Right lobe of liver (tissue), 6 donors: ENCODE data around the gene UGT1A8. TPM values are rescaled to one million over a fixed set of nuclear protein-coding genes. Genes with fewer than 3 reads are reported as not detected.
"Not testable (repeated sequence)": the region's sequence is repeated elsewhere in the genome, so short reads cannot be mapped to it uniquely, and the experiment has no call there.

Experiments
- ATAC-seq, 4 donors: fragments of 200-7000 bp; cut with Tn5 transposase; one replicate each; pipeline ENCODE4 v1.9.1; 2020; ENCODE audit warnings: mild to moderate bottlenecking in 4 of 4, moderate library complexity in 4 of 4
- DNase-seq, 3 donors: peaks; one replicate each; pipeline ENCODE4 v3.0.0-alpha.2; 2020
- H3K27ac ChIP-seq, 3 donors: fragments of 200-600 bp; one replicate each; pipeline ENCODE4 v1.8.0; 2022
- H3K27me3 ChIP-seq, 2 donors: fragments of 200-600 bp; one replicate each; pipeline ENCODE4 v1.8.0; 2022
- H3K36me3 ChIP-seq, 4 donors: fragments of 200-600 bp; sonication (generic) in 1 of 4; one replicate each; pipeline versions ENCODE4 v1.5.1 to v1.8.0; 2017 to 2022; ENCODE audit warnings: control low read depth in 1 of 4
- H3K4me1 ChIP-seq, 4 donors: fragments of 200-600 bp; sonication (generic) in 1 of 4; one replicate each; pipeline versions ENCODE4 v1.5.1 to v1.8.0; 2017 to 2022; ENCODE audit warnings: control low read depth in 1 of 4
- H3K4me3 ChIP-seq, 3 donors: fragments of 200-600 bp; one replicate each; pipeline ENCODE4 v1.8.0; 2022
- H3K9me3 ChIP-seq, 4 donors: fragments of 200-600 bp; sonication (generic) in 1 of 4; one replicate each; pipeline versions ENCODE4 v1.5.1 to v1.8.0; 2017 to 2022; ENCODE audit warnings: control low read depth in 1 of 4
- CTCF ChIP-seq, 4 donors: fragments of 200-600 bp in 3 of 4; fragments of 450-650 bp in 1 of 4; IDR thresholded peaks; one replicate each; pipeline versions ENCODE4 v1.5.1 to v1.8.0; 2016 to 2022; ENCODE audit warnings: antibody characterized with exemption in 4 of 4, mild to moderate bottlenecking in 2 of 4
- POLR2A ChIP-seq: fragments of 450-650 bp; IDR thresholded peaks from one replicate; pipeline ENCODE4 v1.6.1; 2017; ENCODE audit warnings: antibody characterized with exemption, mild to moderate bottlenecking
- WGBS: methylation state at CpG from one replicate; pipeline ENCODE4 v1.1.6; 2018; ENCODE audit warnings: low coverage, low lambda C conversion rate; ENCODE audit not compliant: insufficient coverage; ENCODE audit errors: missing lambda C conversion rate; 5-methylcytosine and 5-hydroxymethylcytosine counted together
- intact Hi-C, 2 donors: fragments of 100-400 bp; cut with DNase I; formaldehyde crosslinking; loops; one replicate each; pipeline versions ENCODE4 v1.11.2 to v1.14.1; 2022
- total RNA-seq, 6 experiments: library from RNA; depleted of rRNA in 2 of 6; stranded (reverse); fragments of >200 nt in 2 of 6; fragmentation: NEBNext Ultra II Directional in 3 of 6; extraction: Animal tissue kit (Norgen Biotek cat#: 25700) in 3 of 6; gene quantifications; one replicate each; pipeline versions ENCODE4 v1.1.0 to v1.2.4, GENCODE V29; 2016 to 2023
- donor health status: DM: no; HTN: yes; CAD: no.
- donor health status: DM: no; HTN: no; CAD: no.
- donor health status: DM: no; HTN: no; CAD: no.
- donor health status: DM: no; HTN: yes; CAD: no.
- donor health status: DM: no; HTN: yes; CAD: no.

The UGT1A8 gene
- total RNA-seq, 6 experiments from 2014 or later = 0.51 to 3.8 (median 1.7) TPM

- Histone ChIP-seq H3K4me1 (no peaks in the 10 kb centered on the region), H3K27me3 (no peaks in the 10 kb centered on the region), H3K27ac (no peak overlapping the region), H3K36me3 (no peaks in the 10 kb centered on the region), H3K4me3 (no peak overlapping the region), H3K9me3 (no peaks in the 10 kb centered on the region)
- intact Hi-C loops = no loop called here
- DNase-seq (no peak), ATAC-seq (no peak)
- no peak for TF ChIP-seq CTCF (IDR thresholded peaks at IDR 0.05)
- no peak for TF ChIP-seq POLR2A
- 61% methylated on average over 5 of the region's 5 CpGs for WGBS
Measured at GRCh38 chr2:233638836-233639235, 21.4 kb downstream of the UGT1A8 start.

- ATAC-seq (no peak), DNase-seq (no peak)
- intact Hi-C loops = no loop called here
- no peak for TF ChIP-seq POLR2A
- TF ChIP-seq CTCF (IDR thresholded peaks at IDR 0.05) = no peak
- Histone ChIP-seq H3K9me3 (no peaks in the 10 kb centered on the region), H3K4me1 (no peaks in the 10 kb centered on the region), H3K27me3 (no peaks in the 10 kb centered on the region), H3K27ac (no peak overlapping the region), H3K4me3 (no peak overlapping the region), H3K36me3 (no peaks in the 10 kb centered on the region)
Measured at GRCh38 chr2:233639860-233640259, 22.4 kb downstream of the UGT1A8 start.

GRCh38 chr2:233643128-233643527 lies 25.7 kb downstream of the UGT1A8 start:
- Histone ChIP-seq H3K27me3 (no peaks in the 10 kb centered on the region), H3K36me3 (no peaks in the 10 kb centered on the region), H3K9me3 (no peaks in the 10 kb centered on the region), H3K4me1 (no peaks in the 10 kb centered on the region), H3K27ac (no peak overlapping the region), H3K4me3 (no peak overlapping the region)
- DNase-seq (peak in 1 of 3 donors; percentile 26), ATAC-seq (peak; percentile 31 to 74 (median 50))
- no CpG with 5 or more reads among the region's 1 CpG for WGBS
- TF ChIP-seq CTCF (IDR thresholded peaks at IDR 0.05) = peak in 3 of 4 donors; percentile 17 to 47 (median 33)
- no peak for TF ChIP-seq POLR2A
- intact Hi-C loops = no loop called here

GRCh38 chr2:233646033-233646432 lies 28.6 kb downstream of the UGT1A8 start:
- DNase-seq, H3K4me1 ChIP-seq, ATAC-seq, H3K9me3 ChIP-seq, H3K36me3 ChIP-seq, H3K4me3 ChIP-seq, H3K27me3 ChIP-seq, intact Hi-C loops, H3K27ac ChIP-seq: not testable (repeated sequence)
- 63% methylated on average over 3 of the region's 3 CpGs for WGBS

GRCh38 chr2:233650981-233651380 lies 33.5 kb downstream of the UGT1A8 start:
- 73% methylated on average over 3 of the region's 4 CpGs for WGBS
- DNase-seq = no peak
- Histone ChIP-seq H3K27me3 (no peaks in the 10 kb centered on the region), H3K9me3 (no peaks in the 10 kb centered on the region), H3K4me1 (no peaks in the 10 kb centered on the region), H3K4me3 (no peak overlapping the region), H3K36me3 (no peaks in the 10 kb centered on the region), H3K27ac (no peak overlapping the region)
- ATAC-seq = no peak
- TF ChIP-seq POLR2A = no peak
- TF ChIP-seq CTCF (IDR thresholded peaks at IDR 0.05) = no peak
- intact Hi-C loops = no loop called here
